ENCODE data around the gene CKLF.
A peak's percentile ranks its signal among the peaks of the same experiment; 100 is the strongest.

CKLF gene

GRCh38 chr16:66544016-66544757, 8.2 kb upstream of the CKLF start:
- no peaks in the 10 kb centered on the region for H3K36me3 ChIP-seq (ENCODE audit: control insufficient read depth, insufficient read depth, low read length)
- WGBS (ENCODE audit: extremely low coverage, insufficient coverage, low lambda C conversion rate): no CpG with 5 or more reads among the region's 7 CpGs
- H4K8ac ChIP-seq (ENCODE audit: low read depth, low read length): no peak overlapping the region

GRCh38 chr16:66547101-66547989, 5.0 kb upstream of the CKLF start:
- no peak overlapping the region for H3K4me3 ChIP-seq (ENCODE audit: low read length)
- no peak overlapping the region for H3K9ac ChIP-seq (ENCODE audit: low read length)
- H3K79me1 ChIP-seq (ENCODE audit: low read length): no peaks in the 10 kb centered on the region
- H3K4me2 ChIP-seq (ENCODE audit: low read length): no peak overlapping the region
- no peaks in the 10 kb centered on the region for H3K36me3 ChIP-seq (ENCODE audit: control insufficient read depth, insufficient read depth, low read length)
- no peak for DNase-seq
- H4K8ac ChIP-seq (ENCODE audit: low read depth, low read length): no peak overlapping the region
- no peak overlapping the region for H3K4ac ChIP-seq (ENCODE audit: low read depth, low read length)
- no CpG with 5 or more reads among the region's 5 CpGs for WGBS (ENCODE audit: extremely low coverage, insufficient coverage, low lambda C conversion rate)
- no peak overlapping the region for H2BK15ac ChIP-seq (replicated peaks; ENCODE audit: low read depth)
- peaks cover 1% of the 10 kb centered on the region for H3K4me1 ChIP-seq (ENCODE audit: control insufficient read depth, low read depth, low read length)
- no peak overlapping the region for H2BK120ac ChIP-seq (ENCODE audit: low read depth, low read length)
- H2BK5ac ChIP-seq (ENCODE audit: low read length): no peak overlapping the region
- H3K27ac ChIP-seq (ENCODE audit: low read depth, low read length): no peak overlapping the region
- no peak overlapping the region for H2AK5ac ChIP-seq (ENCODE audit: low read length)
- no peak overlapping the region for H3K23ac ChIP-seq (ENCODE audit: low read length)
- H3K79me2 ChIP-seq (ENCODE audit: control insufficient read depth, insufficient read depth, low read length): no peaks in the 10 kb centered on the region
- H3K18ac ChIP-seq (ENCODE audit: low read length): no peak overlapping the region
- H4K5ac ChIP-seq (ENCODE audit: low read length): no peak overlapping the region
- no peaks in the 10 kb centered on the region for H3K27me3 ChIP-seq (ENCODE audit: insufficient read depth, low read length, poor library complexity)
- no peak overlapping the region for H3K56ac ChIP-seq (ENCODE audit: low read length)

More at GRCh38 chr16:66544016-66544757, 8.2 kb upstream of the CKLF start:
- no peak overlapping the region for H4K5ac ChIP-seq (ENCODE audit: low read length)
- no peak overlapping the region for H3K4me2 ChIP-seq (ENCODE audit: low read length)
- H2BK15ac ChIP-seq (replicated peaks; ENCODE audit: low read depth): no peak overlapping the region
- H3K27me3 ChIP-seq (ENCODE audit: insufficient read depth, low read length, poor library complexity): no peaks in the 10 kb centered on the region
- peaks cover 1% of the 10 kb centered on the region for H3K4me1 ChIP-seq (ENCODE audit: control insufficient read depth, low read depth, low read length)
- no peaks in the 10 kb centered on the region for H3K79me1 ChIP-seq (ENCODE audit: low read length)
- H3K9ac ChIP-seq (ENCODE audit: low read length): no peak overlapping the region
- H3K23ac ChIP-seq (ENCODE audit: low read length): no peak overlapping the region
- H2BK120ac ChIP-seq (ENCODE audit: low read depth, low read length): no peak overlapping the region
- H3K79me2 ChIP-seq (ENCODE audit: control insufficient read depth, insufficient read depth, low read length): no peaks in the 10 kb centered on the region
- no peak overlapping the region for H3K56ac ChIP-seq (ENCODE audit: low read length)
- H2BK5ac ChIP-seq (ENCODE audit: low read length): no peak overlapping the region
- H2AK5ac ChIP-seq (ENCODE audit: low read length): no peak overlapping the region
- H3K4ac ChIP-seq (ENCODE audit: low read depth, low read length): no peak overlapping the region
- no peak overlapping the region for H3K27ac ChIP-seq (ENCODE audit: low read depth, low read length)
- DNase-seq: no peak
- no peak overlapping the region for H3K18ac ChIP-seq (ENCODE audit: low read length)
- H3K4me3 ChIP-seq (ENCODE audit: low read length): no peak overlapping the region

DNA sequence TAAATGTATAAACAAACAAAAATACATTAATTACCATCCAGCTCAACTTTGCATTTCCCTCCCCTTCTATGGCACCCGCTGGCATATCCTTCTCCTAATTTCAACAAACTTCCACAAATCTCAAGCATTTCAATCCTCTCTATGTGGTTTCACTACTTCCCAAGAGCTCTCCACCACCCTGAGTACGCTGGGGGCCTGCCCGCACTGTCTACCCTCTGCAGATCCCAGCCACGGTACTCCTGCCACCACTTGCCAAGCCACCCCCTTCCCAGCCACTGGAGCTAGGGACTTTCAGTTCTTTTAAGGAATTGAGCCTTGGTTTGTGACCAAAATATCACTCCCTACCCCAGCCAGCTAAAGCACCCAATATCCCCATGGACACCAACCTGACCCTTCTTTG, 4.3 kb upstream of the CKLF start:
- no peak overlapping the region for H3K27ac ChIP-seq (ENCODE audit: low read depth, low read length)
- H4K8ac ChIP-seq (ENCODE audit: low read depth, low read length): no peak overlapping the region
- DNase-seq: no peak
- no peaks in the 10 kb centered on the region for H3K27me3 ChIP-seq (ENCODE audit: insufficient read depth, low read length, poor library complexity)
- no CpG with 5 or more reads among the region's 4 CpGs for WGBS (ENCODE audit: extremely low coverage, insufficient coverage, low lambda C conversion rate)
- H3K4me2 ChIP-seq (ENCODE audit: low read length): no peak overlapping the region
- H3K9ac ChIP-seq (ENCODE audit: low read length): no peak overlapping the region
- no peak overlapping the region for H2BK15ac ChIP-seq (replicated peaks; ENCODE audit: low read depth)
- peak overlapping the region; percentile 23 for H2AK5ac ChIP-seq (ENCODE audit: low read length)
- no peak overlapping the region for H3K18ac ChIP-seq (ENCODE audit: low read length)
- H3K79me1 ChIP-seq (ENCODE audit: low read length): no peaks in the 10 kb centered on the region
- H4K5ac ChIP-seq (ENCODE audit: low read length): no peak overlapping the region
- no peak overlapping the region for H2BK120ac ChIP-seq (ENCODE audit: low read depth, low read length)
- no peaks in the 10 kb centered on the region for H3K79me2 ChIP-seq (ENCODE audit: control insufficient read depth, insufficient read depth, low read length)
- H3K23ac ChIP-seq (ENCODE audit: low read length): no peak overlapping the region
- no peak overlapping the region for H3K4ac ChIP-seq (ENCODE audit: low read depth, low read length)
- no peak overlapping the region for H3K4me3 ChIP-seq (ENCODE audit: low read length)
- H3K36me3 ChIP-seq (ENCODE audit: control insufficient read depth, insufficient read depth, low read length): no peaks in the 10 kb centered on the region
- H2BK5ac ChIP-seq (ENCODE audit: low read length): no peak overlapping the region
- no peak overlapping the region for H3K56ac ChIP-seq (ENCODE audit: low read length)
- no peaks in the 10 kb centered on the region for H3K4me1 ChIP-seq (ENCODE audit: control insufficient read depth, low read depth, low read length)

GRCh38 chr16:66548868-66549267, 3.5 kb upstream of the CKLF start:
- H3K4me2 ChIP-seq (ENCODE audit: low read length): no peak overlapping the region
- WGBS (ENCODE audit: extremely low coverage, insufficient coverage, low lambda C conversion rate): no CpG with 5 or more reads among the region's 9 CpGs
- no peaks in the 10 kb centered on the region for H3K79me2 ChIP-seq (ENCODE audit: control insufficient read depth, insufficient read depth, low read length)
- H3K4ac ChIP-seq (ENCODE audit: low read depth, low read length): no peak overlapping the region
- no peak overlapping the region for H4K8ac ChIP-seq (ENCODE audit: low read depth, low read length)
- H3K23ac ChIP-seq (ENCODE audit: low read length): no peak overlapping the region
- H3K27ac ChIP-seq (ENCODE audit: low read depth, low read length): no peak overlapping the region
- no peaks in the 10 kb centered on the region for H3K4me1 ChIP-seq (ENCODE audit: control insufficient read depth, low read depth, low read length)
- no peaks in the 10 kb centered on the region for H3K27me3 ChIP-seq (ENCODE audit: insufficient read depth, low read length, poor library complexity)
- peak overlapping the region; percentile 82 for H3K9ac ChIP-seq (ENCODE audit: low read length)
- no peak overlapping the region for H2BK15ac ChIP-seq (replicated peaks; ENCODE audit: low read depth)
- no peaks in the 10 kb centered on the region for H3K79me1 ChIP-seq (ENCODE audit: low read length)
- H3K56ac ChIP-seq (ENCODE audit: low read length): peak overlapping the region; percentile 83
- no peak overlapping the region for H2AK5ac ChIP-seq (ENCODE audit: low read length)
- H3K4me3 ChIP-seq (ENCODE audit: low read length): no peak overlapping the region
- no peak overlapping the region for H3K18ac ChIP-seq (ENCODE audit: low read length)
- H4K5ac ChIP-seq (ENCODE audit: low read length): no peak overlapping the region
- no peak overlapping the region for H2BK120ac ChIP-seq (ENCODE audit: low read depth, low read length)
- no peak overlapping the region for H2BK5ac ChIP-seq (ENCODE audit: low read length)
- no peaks in the 10 kb centered on the region for H3K36me3 ChIP-seq (ENCODE audit: control insufficient read depth, insufficient read depth, low read length)
- no peak for DNase-seq

GRCh38 chr16:66549284-66550131, 2.9 kb upstream of the CKLF start, which contains the start of gene TK2:
Gene TK2 (minus strand): TSS chr16:66550122. CDS start chr16:66550061, 61 bp downstream.
- Histone ChIP-seq H3K56ac (ENCODE audit: low read length) (peak within 1 kb of the TSS; percentile 83), H3K36me3 (ENCODE audit: control insufficient read depth, insufficient read depth, low read length) (no peaks in the 10 kb centered on the region), H3K9ac (ENCODE audit: low read length) (peak within 1 kb of the TSS; percentile 82), H3K18ac (ENCODE audit: low read length) (peak within 1 kb of the TSS; percentile 97), H2BK15ac (replicated peaks; ENCODE audit: low read depth) (no peak within 1 kb of the TSS), H2BK5ac (ENCODE audit: low read length) (no peak within 1 kb of the TSS), H3K79me1 (ENCODE audit: low read length) (no peaks in the 10 kb centered on the region), H3K23ac (ENCODE audit: low read length) (peak within 1 kb of the TSS; percentile 2), H3K4me1 (ENCODE audit: control insufficient read depth, low read depth, low read length) (no peaks in the 10 kb centered on the region), H3K27ac (ENCODE audit: low read depth, low read length) (peak within 1 kb of the TSS; percentile 57), H4K5ac (ENCODE audit: low read length) (peak within 1 kb of the TSS; percentile 29), H3K4me3 (ENCODE audit: low read length) (peak within 1 kb of the TSS; percentile 48), H3K4ac (ENCODE audit: low read depth, low read length) (peak within 1 kb of the TSS; percentile 97), H3K4me2 (ENCODE audit: low read length) (peak within 1 kb of the TSS; percentile 78), H3K27me3 (ENCODE audit: insufficient read depth, low read length, poor library complexity) (no peaks in the 10 kb centered on the region), H2AK5ac (ENCODE audit: low read length) (no peak within 1 kb of the TSS), H4K8ac (ENCODE audit: low read depth, low read length) (peak within 1 kb of the TSS; percentile 59), H3K79me2 (ENCODE audit: control insufficient read depth, insufficient read depth, low read length) (no peaks in the 10 kb centered on the region), H2BK120ac (ENCODE audit: low read depth, low read length) (peak within 1 kb of the TSS; percentile 32)
- peak; percentile 80 for DNase-seq
- no CpG with 5 or more reads among the region's 80 CpGs for WGBS (ENCODE audit: extremely low coverage, insufficient coverage, low lambda C conversion rate)

Data from mesendoderm (in vitro differentiated cells).